Heart right ventricle (tissue), 16 donors: ENCODE measurements around the gene LHPP. TPM values are rescaled to one million over a fixed set of nuclear protein-coding genes. Genes with fewer than 3 reads are reported as not detected.

Source experiments
- ATAC-seq, 8 donors: fragments of 200-7000 bp; cut with Tn5 transposase; one replicate each; pipeline ENCODE4 v1.9.1; 2020; ENCODE audit warnings: mild to moderate bottlenecking in 8 of 8, moderate library complexity in 8 of 8, moderate number of reproducible peaks in 1 of 8
- DNase-seq, 2 donors: peaks; one replicate each; pipeline ENCODE4 v3.0.0-alpha.2; 2020
- H3K27ac ChIP-seq, 10 donors: fragments of 200-600 bp; sonication (generic) in 2 of 10; one replicate each; pipeline versions ENCODE4 v1.5.0 to v1.8.0; 2020 to 2022; ENCODE audit warnings: mild to moderate bottlenecking in 3 of 10
- H3K27me3 ChIP-seq, 7 donors: fragments of 200-600 bp; one replicate each; pipeline ENCODE4 v1.8.0; 2021 to 2022; ENCODE audit warnings: mild to moderate bottlenecking in 2 of 7
- H3K36me3 ChIP-seq, 9 donors: fragments of 200-600 bp; sonication (generic) in 1 of 9; one replicate each; pipeline versions ENCODE4 v1.5.0 to v1.8.0; 2020 to 2022; ENCODE audit warnings: mild to moderate bottlenecking in 2 of 9
- H3K4me1 ChIP-seq, 9 donors: fragments of 200-600 bp; sonication (generic) in 1 of 9; one replicate each; pipeline versions ENCODE4 v1.5.0 to v1.8.0; 2020 to 2022; ENCODE audit warnings: mild to moderate bottlenecking in 4 of 9
- H3K4me3 ChIP-seq, 10 donors: fragments of 200-600 bp; sonication (generic) in 2 of 10; one replicate each; pipeline versions ENCODE4 v1.5.0 to v1.8.0; 2020 to 2022; ENCODE audit warnings: mild to moderate bottlenecking in 7 of 10, moderate library complexity in 2 of 10
- H3K9me3 ChIP-seq, 11 donors: fragments of 200-600 bp in 10 of 11; sonication (generic) in 2 of 11; one replicate each; pipeline versions ENCODE4 v1.5.0 to v1.8.0; 2013 to 2022; ENCODE audit warnings: mild to moderate bottlenecking in 2 of 11, control low read depth in 1 of 11, moderate library complexity in 1 of 11
- CTCF ChIP-seq, 9 donors: fragments of 200-600 bp; sonication (generic) in 2 of 9; IDR thresholded peaks; one replicate each; pipeline versions ENCODE4 v1.5.0 to v1.8.0; 2021 to 2022; ENCODE audit warnings: antibody characterized with exemption in 9 of 9, mild to moderate bottlenecking in 5 of 9, moderate library complexity in 1 of 9
- WGBS, 2 donors: extraction: QIAGEN DNeasy Blood & Tissue Kit; methylation state at CpG; one replicate each; pipeline ENCODE4 v1.1.7; 2013; ENCODE audit warnings: inconsistent platforms in 1 of 2; 5-methylcytosine and 5-hydroxymethylcytosine counted together
- intact Hi-C, 10 donors: fragments of 100-400 bp; cut with DNase I; formaldehyde crosslinking; loops; one replicate each; pipeline versions ENCODE4 v1.11.1 to v1.14.2; 2022
- polyA plus RNA-seq, 2 donors: library from polyadenylated mRNA; stranded (reverse); fragments of 200-250 nt; gene quantifications; one replicate each; pipeline ENCODE4 v1.2.3, GENCODE V29; 2013
- total RNA-seq, 10 donors: library from RNA; stranded (reverse); fragmentation: NEBNext Ultra II Directional in 3 of 10; extraction: Animal tissue kit (Norgen Biotek cat#: 25700) in 3 of 10; gene quantifications; one replicate each; pipeline versions ENCODE4 v1.2.1 to v1.2.4, GENCODE V29; 2021 to 2023
- donor health status: Arrhythmogenic right ventricular cardiomyopathy.
- donor health status: ischemic (EF 13 %, LVEDD 7.1; RV severe dilation, severe dysfunction).
- donor health status: healthy with polysubstance abuse.
- donor health status: DM: no; HTN: yes; CAD: no.
- donor health status: DM: no; HTN: no; CAD: no.
- donor health status: ischemic (EF 25% LVEDD 6.9; RV normal size, moderate dysfunction).
- donor health status: ischemic (EF 25% LVEDD 5.7; RV mildly dilated, moderate dysfunction).
- donor health status: healthy.
- donor health status: DM: yes; HTN: yes; CAD: no.
- donor health status: Ischemic cardiomyopathy.
- donor health status: ischemic (EF 35%, LVEDD 5.7; RV mildly dilated, moderate dysfunction).
- donor health status: nonischemic (EF 11% LVEDD 7.7; RV severe dilation, severe dysfunction).
- donor health status: DM: yes; HTN: yes; CAD: no.
- donor health status: PGD.
- donor health status: ischemic (EF 29% LVEDD 5.4; RV normal size, mild dysfunction).
- donor health status: nonischemic (EF 23%, LVEDD 6.1; RV moderate dilation, normal function).

LHPP gene
- total and polyA plus RNA-seq, 12 donors: 4.2 to 20.5 (median 11.7) TPM

- no peak for DNase-seq
- TF ChIP-seq CTCF (IDR thresholded peaks at IDR 0.05): no peak
- intact Hi-C loops: no loop called here
- 96% methylated on average over 7 of the region's 7 CpGs for WGBS, 2 donors
- Histone ChIP-seq H3K4me3 (no peak overlapping the region), H3K27me3 (no peaks in the 10 kb centered on the region), H3K27ac (peak overlapping the region in 2 of 10 donors; percentile 8 to 89), H3K36me3 (peaks cover 0 to 18% (median 0%) of the 10 kb centered on the region in 9 donors), H3K9me3 (no peaks in the 10 kb centered on the region), H3K4me1 (peaks cover 25 to 89% (median 70%) of the 10 kb centered on the region in 9 donors)
- no peak for ATAC-seq
These were observed 194.5 kb downstream of the LHPP start for GRCh38 chr10:124656113-124656490.

- ATAC-seq (no peak), DNase-seq (no peak)
- peaks cover 0 to 18% (median 0%) of the 10 kb centered on the region in 9 donors for H3K36me3 ChIP-seq
- H3K9me3 ChIP-seq: no peaks in the 10 kb centered on the region
- no peak for TF ChIP-seq CTCF (IDR thresholded peaks at IDR 0.05)
- peaks cover 23 to 87% (median 69%) of the 10 kb centered on the region in 9 donors for H3K4me1 ChIP-seq
- 70 to 78% methylated on average over 6 of the region's 6 CpGs for WGBS, 2 donors
- no peak overlapping the region for H3K27ac ChIP-seq
- no peak overlapping the region for H3K4me3 ChIP-seq
- no peaks in the 10 kb centered on the region for H3K27me3 ChIP-seq
- intact Hi-C loops: no loop called here
These were observed 194.9 kb downstream of the LHPP start for GRCh38 chr10:124656541-124656940.

- Histone ChIP-seq H3K36me3 (peaks cover 0 to 16% (median 0%) of the 10 kb centered on the region in 9 donors), H3K4me3 (no peak overlapping the region), H3K9me3 (no peaks in the 10 kb centered on the region), H3K4me1 (peaks cover 16 to 82% (median 63%) of the 10 kb centered on the region in 9 donors), H3K27me3 (no peaks in the 10 kb centered on the region), H3K27ac (peak overlapping the region in 5 of 10 donors; percentile 12 to 62 (median 22))
- DNase-seq: no peak
- TF ChIP-seq CTCF (IDR thresholded peaks at IDR 0.05): no peak
- WGBS, 2 donors: 74 to 84% methylated on average over 9 of the region's 9 CpGs
- peak in 3 of 8 donors; percentile 5 to 31 (median 26) for ATAC-seq
- intact Hi-C loops: no loop called here
These were observed 196.2 kb downstream of the LHPP start for GRCh38 chr10:124657806-124658205.

GRCh38 chr10:124658591-124659242 lies 197.1 kb downstream of the LHPP start:
- peaks cover 7 to 82% (median 62%) of the 10 kb centered on the region in 9 donors for H3K4me1 ChIP-seq
- H3K4me3 ChIP-seq: no peak overlapping the region
- WGBS, 2 donors: 92 to 94% methylated on average over 12 of the region's 12 CpGs
- intact Hi-C loops: no loop called here
- peaks cover 0 to 22% (median 0%) of the 10 kb centered on the region in 9 donors for H3K36me3 ChIP-seq
- peak overlapping the region in 5 of 10 donors; percentile 9 to 40 (median 30) for H3K27ac ChIP-seq
- no peak for ATAC-seq
- H3K27me3 ChIP-seq: no peaks in the 10 kb centered on the region
- no peak for TF ChIP-seq CTCF (IDR thresholded peaks at IDR 0.05)
- DNase-seq: no peak
- no peaks in the 10 kb centered on the region for H3K9me3 ChIP-seq
